ENCODE measurements around the gene RGS19. TPM values are rescaled to one million over a fixed set of nuclear protein-coding genes. Genes with fewer than 3 reads are reported as not detected.

The RGS19 gene
- total RNA-seq, 1 experiment from 2014 or later = 43.2 TPM

- Histone ChIP-seq H3K79me2 (ENCODE audit: low read length) (no peaks in the 10 kb centered on the region), H3K27ac (ENCODE audit: low read length) (no peak overlapping the region), H3K4me2 (ENCODE audit: low read length) (no peak overlapping the region), H3F3A (ENCODE audit: low read length, unreplicated experiment) (no peaks in the 10 kb centered on the region), H3K9me3 (ENCODE audit: low read length) (no peaks in the 10 kb centered on the region), H3K27me3 (ENCODE audit: low read length) (no peaks in the 10 kb centered on the region), H3K9me2 (replicated peaks; ENCODE audit: low read length) (no peaks in the 10 kb centered on the region), H4K20me1 (ENCODE audit: low read length) (no peaks in the 10 kb centered on the region), H2AFZ (ENCODE audit: low read length) (no peak overlapping the region), H3K36me3 (ENCODE audit: low read depth, low read length) (peaks cover 9% of the 10 kb centered on the region; the same call in 1 of the 2 replicates), H3K4me1 (ENCODE audit: insufficient read depth, low read length) (no peaks in the 10 kb centered on the region), H3K9ac (ENCODE audit: low read length) (no peak overlapping the region), H3K4me3 (ENCODE audit: low read length) (no peak overlapping the region)
- CTCF ChIA-PET = no interaction called here
- TF ChIP-seq, protein P1, sequence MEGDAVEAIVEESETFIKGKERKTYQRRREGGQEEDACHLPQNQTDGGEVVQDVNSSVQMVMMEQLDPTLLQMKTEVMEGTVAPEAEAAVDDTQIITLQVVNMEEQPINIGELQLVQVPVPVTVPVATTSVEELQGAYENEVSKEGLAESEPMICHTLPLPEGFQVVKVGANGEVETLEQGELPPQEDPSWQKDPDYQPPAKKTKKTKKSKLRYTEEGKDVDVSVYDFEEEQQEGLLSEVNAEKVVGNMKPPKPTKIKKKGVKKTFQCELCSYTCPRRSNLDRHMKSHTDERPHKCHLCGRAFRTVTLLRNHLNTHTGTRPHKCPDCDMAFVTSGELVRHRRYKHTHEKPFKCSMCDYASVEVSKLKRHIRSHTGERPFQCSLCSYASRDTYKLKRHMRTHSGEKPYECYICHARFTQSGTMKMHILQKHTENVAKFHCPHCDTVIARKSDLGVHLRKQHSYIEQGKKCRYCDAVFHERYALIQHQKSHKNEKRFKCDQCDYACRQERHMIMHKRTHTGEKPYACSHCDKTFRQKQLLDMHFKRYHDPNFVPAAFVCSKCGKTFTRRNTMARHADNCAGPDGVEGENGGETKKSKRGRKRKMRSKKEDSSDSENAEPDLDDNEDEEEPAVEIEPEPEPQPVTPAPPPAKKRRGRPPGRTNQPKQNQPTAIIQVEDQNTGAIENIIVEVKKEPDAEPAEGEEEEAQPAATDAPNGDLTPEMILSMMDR (conservative IDR thresholded peaks at IDR 0.05; ENCODE audit: low read depth, low read length) = no peak
- TF ChIP-seq EZH2phosphoT487 (IDR thresholded peaks at IDR 0.05; ENCODE audit: borderline replicate concordance, low read length) (no peak), EZH2 (IDR thresholded peaks at IDR 0.05; ENCODE audit: low read length, unreplicated experiment) (no peak)
- BruUV-seq (replicated peaks) = no TSS peak
- POLR2A ChIA-PET (ENCODE audit: unreplicated experiment) = no interaction called here
- ATAC-seq (no peak), DNase-seq (no peak)
- intact Hi-C loops (cut with micrococcal nuclease) = no loop called here
Observed at GRCh38 chr20:64035066-64035932, 44.0 kb downstream of the RGS19 start.

DNA sequence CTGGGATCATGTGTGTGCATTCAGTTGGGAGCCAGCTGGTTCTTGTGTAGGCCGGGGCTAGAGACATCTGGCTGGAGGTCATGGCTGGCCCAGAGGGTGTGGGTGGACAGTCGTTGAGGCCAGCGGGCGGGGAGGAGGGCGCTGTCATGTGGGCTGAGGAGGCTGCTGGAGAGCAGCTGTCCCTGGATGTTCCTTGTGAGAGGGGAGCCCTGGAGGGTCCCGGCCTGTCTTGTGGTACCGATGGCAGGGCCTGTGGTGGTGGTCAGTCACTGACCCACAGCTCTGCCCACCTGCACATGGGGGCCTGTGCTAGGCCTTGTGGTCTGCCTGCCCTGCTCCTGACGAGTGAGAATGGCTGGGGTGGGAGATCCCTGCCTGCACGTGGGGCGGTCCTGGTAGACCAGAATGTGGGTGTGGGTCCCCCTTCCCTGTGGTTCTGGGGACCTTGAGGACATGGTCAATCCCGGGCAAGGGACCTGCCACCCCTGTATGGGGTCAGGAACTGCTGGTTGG, 45.3 kb downstream of the RGS19 start:
- Histone ChIP-seq H3K36me3 (ENCODE audit: low read depth, low read length) (peaks cover 10% of the 10 kb centered on the region; the same call in 1 of the 2 replicates), H3K27ac (ENCODE audit: low read length) (no peak overlapping the region), H3K27me3 (ENCODE audit: low read length) (no peaks in the 10 kb centered on the region), H3K79me2 (ENCODE audit: low read length) (no peaks in the 10 kb centered on the region), H3K4me3 (ENCODE audit: low read length) (no peak overlapping the region), H3K4me1 (ENCODE audit: insufficient read depth, low read length) (no peaks in the 10 kb centered on the region), H3K9me3 (ENCODE audit: low read length) (no peaks in the 10 kb centered on the region), H3K4me2 (ENCODE audit: low read length) (no peak overlapping the region), H3F3A (ENCODE audit: low read length, unreplicated experiment) (no peaks in the 10 kb centered on the region), H3K9ac (ENCODE audit: low read length) (no peak overlapping the region), H4K20me1 (ENCODE audit: low read length) (no peaks in the 10 kb centered on the region), H3K9me2 (replicated peaks; ENCODE audit: low read length) (no peaks in the 10 kb centered on the region), H2AFZ (ENCODE audit: low read length) (no peak overlapping the region)
- intact Hi-C loops (cut with micrococcal nuclease) = no loop called here
- POLR2A ChIA-PET (ENCODE audit: unreplicated experiment) = no interaction called here
- DNase-seq (no peak), ATAC-seq (no peak)
- TF ChIP-seq EZH2 (IDR thresholded peaks at IDR 0.05; ENCODE audit: low read length, unreplicated experiment) (no peak), EZH2phosphoT487 (IDR thresholded peaks at IDR 0.05; ENCODE audit: borderline replicate concordance, low read length) (no peak)
- TF ChIP-seq, protein P1 (conservative IDR thresholded peaks at IDR 0.05; ENCODE audit: low read depth, low read length) = no peak
- CTCF ChIA-PET = no interaction called here
- BruUV-seq (replicated peaks) = no TSS peak

Data from PC-3 (cell line).